ENCODE results near the gene ERBB4. TPM values are rescaled to one million over a fixed set of nuclear protein-coding genes. Genes with fewer than 3 reads are reported as not detected.

ERBB4 gene
- total RNA-seq, 1 donor, result 5.8 TPM

DNA sequence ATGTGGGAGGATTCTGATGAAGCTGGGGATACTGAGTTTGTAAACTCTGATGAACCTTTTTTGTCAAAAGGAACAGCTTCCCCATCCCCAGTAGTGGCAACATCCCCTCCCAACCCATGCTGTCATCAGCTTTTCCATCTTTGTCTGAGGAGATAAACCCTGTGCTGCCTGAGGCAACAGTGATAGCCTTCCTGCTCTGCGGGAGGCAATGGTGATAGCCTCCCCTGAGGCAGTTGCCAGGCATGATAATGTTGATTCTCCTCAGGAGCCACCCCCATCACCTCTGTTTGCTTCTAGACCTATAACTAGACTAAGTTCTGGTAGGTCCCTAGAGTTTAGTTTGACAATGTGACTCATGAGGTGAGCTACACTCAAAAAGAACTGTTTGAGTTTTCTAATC is 97.5 kb downstream of the ERBB4 start:
- DNase-seq (ENCODE audit: low read depth), result no peak
- no peak overlapping the region for H3K4me3 ChIP-seq (ENCODE audit: low read depth, low read length)
- no peak for TF ChIP-seq CTCF (IDR thresholded peaks at IDR 0.05; ENCODE audit: insufficient read depth, low read length)

DNA sequence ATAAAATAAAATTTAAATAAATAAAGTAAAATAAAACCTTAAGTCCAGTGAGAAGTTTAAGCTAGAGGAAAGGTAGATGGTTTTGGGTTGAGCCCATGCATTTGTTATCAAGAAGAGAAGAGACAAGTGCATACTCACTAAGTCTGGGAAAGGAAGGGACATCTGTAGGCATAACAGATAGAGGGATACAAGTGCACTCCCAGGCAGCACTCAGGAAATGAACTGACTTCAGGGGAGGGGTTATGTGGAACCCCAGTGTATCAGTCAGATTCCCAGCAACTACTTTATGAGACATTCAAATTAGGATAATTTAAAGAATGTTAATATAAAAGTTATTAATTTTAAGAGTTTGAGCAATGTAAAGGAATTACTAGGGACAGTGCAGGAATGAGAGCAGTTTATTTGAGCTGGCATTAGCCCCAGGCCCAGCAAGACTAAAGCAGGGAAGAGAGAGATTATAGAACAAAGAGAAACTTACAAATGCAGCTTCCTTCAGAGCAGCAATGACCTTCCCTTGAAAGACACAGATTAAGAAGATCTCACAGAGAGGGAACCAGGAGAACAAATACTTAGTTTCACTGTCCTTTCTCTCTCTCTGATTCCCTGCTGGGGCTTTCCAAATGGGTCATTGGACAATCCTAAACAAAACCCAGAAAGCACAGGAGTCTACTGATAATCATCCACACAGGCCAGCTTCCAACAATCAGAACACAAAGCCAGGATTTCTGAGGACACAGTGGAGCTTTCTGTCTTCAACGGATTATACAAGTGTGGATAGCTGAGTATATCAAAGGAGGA is 109.7 kb downstream of the ERBB4 start:
- TF ChIP-seq CTCF (IDR thresholded peaks at IDR 0.05; ENCODE audit: insufficient read depth, low read length), result no peak
- no peak overlapping the region for H3K4me3 ChIP-seq (ENCODE audit: low read depth, low read length)

GRCh38 chr2:212427638-212428037 is 111.0 kb downstream of the ERBB4 start:
- H3K4me3 ChIP-seq (ENCODE audit: low read depth, low read length), result no peak overlapping the region
- TF ChIP-seq CTCF (IDR thresholded peaks at IDR 0.05; ENCODE audit: insufficient read depth, low read length), result no peak
- no peak for DNase-seq (ENCODE audit: low read depth)

More for the DNA sequence above, 109.7 kb downstream of the ERBB4 start:
- DNase-seq (ENCODE audit: low read depth), result no peak

DNA sequence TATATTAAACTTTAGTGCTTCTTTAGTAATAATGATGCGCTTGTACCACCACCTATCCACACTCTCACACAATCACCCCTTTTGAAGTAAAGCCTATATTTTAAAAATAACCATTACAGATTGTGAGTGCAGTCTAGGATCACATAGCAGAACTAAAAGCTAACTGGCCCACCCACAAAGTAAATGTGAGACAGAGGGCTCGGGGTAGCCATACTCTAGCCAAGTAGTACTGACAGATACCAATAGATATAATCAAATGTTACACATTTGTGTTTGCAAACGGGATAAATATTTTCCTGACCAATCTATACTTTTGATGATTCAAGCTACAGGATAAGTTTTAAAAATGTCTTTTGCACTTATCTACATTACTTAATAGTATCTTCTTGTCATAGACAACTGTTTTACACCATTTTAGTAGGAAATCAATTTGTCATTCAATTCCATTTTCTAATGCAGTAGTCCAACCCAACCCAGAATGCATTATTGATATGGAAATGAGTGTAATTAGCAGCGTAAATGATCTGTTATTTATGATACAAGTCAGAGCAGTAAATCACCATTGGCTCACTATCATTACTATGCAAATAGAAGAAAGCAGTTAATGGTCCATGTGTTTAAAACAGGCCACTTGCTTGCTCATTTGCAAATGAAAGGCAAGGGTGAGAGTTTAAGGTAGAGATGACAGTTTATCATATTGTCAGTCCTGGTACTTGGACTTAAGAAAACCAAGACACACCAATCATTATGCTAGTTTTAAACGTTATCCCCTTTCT is 111.8 kb downstream of the ERBB4 start:
- TF ChIP-seq CTCF (IDR thresholded peaks at IDR 0.05; ENCODE audit: insufficient read depth, low read length), result no peak
- H3K4me3 ChIP-seq (ENCODE audit: low read depth, low read length), result no peak overlapping the region
- no peak for DNase-seq (ENCODE audit: low read depth)

DNA sequence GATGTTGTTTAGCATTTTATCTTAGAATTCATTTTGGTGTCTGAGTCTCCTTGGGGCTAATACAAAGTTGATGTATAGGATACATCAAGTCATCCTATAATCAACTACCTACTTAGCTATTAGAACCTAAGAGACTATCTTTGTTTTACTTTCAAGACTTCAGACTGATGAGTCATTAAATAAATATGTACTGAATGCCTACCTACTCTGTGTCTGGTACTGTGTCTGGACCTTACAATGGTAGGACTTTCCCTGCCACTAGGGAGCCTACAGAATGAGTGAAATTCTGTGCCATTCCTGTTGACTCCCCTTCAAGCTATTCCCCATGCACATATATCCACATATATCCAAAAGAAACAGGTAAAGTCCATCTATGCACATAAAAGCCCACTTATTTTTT is 114.5 kb downstream of the ERBB4 start:
- no peak overlapping the region for H3K4me3 ChIP-seq (ENCODE audit: low read depth, low read length)
- DNase-seq (ENCODE audit: low read depth), result no peak
- no peak for TF ChIP-seq CTCF (IDR thresholded peaks at IDR 0.05; ENCODE audit: insufficient read depth, low read length)

DNA sequence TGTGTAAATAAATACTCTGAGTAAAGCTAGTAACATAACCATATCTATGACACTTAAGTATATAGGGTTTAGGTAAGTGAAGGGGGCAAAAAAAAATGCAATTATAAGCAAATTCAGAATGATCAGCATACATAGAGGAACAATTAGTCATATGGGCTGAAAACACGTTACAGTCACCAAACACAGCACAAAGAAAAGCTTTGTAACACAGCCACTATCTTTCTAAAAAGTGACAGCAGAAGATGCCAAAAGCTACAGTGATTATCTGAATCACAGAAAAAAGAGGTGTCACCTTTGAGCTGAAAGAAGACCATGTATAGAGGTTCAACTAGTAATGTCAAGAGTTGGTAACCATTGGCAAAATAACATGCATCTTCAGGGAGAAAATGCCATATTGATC is 115.5 kb downstream of the ERBB4 start:
- no peak for DNase-seq (ENCODE audit: low read depth)
- H3K4me3 ChIP-seq (ENCODE audit: low read depth, low read length), result no peak overlapping the region
- TF ChIP-seq CTCF (IDR thresholded peaks at IDR 0.05; ENCODE audit: insufficient read depth, low read length), result no peak

Data from fibroblast of the aortic adventitia (primary cell).